Measurements from ENCODE around the gene E2F4. TPM values are rescaled to one million over a fixed set of nuclear protein-coding genes. Genes with fewer than 3 reads are reported as not detected.

E2F4 gene
- total and polyA plus RNA-seq, 9 of the 15 experiments (the other 6 are each of a cell fraction or from before 2014, with no cell fraction given): 9.7 to 139 (median 106) TPM

- TF ChIP-seq ZNF639 (CRISPR knock-in tag; conservative IDR thresholded peaks at IDR 0.05 in 1 of 2, IDR thresholded peaks at IDR 0.05 in 1 of 2): peak in 1 of 2 experiments; percentile 82; a peak in 2 of 4 replicates
- TF ChIP-seq NCOR1 (IDR thresholded peaks at IDR 0.05): peak; percentile 57
- TF ChIP-seq ZBTB2 (IDR thresholded peaks at IDR 0.05): peak; percentile 61; the same call in 1 of the 2 replicates
- TF ChIP-seq MIER1 (IDR thresholded peaks at IDR 0.05; ENCODE audit: low read depth): no peak
- TF ChIP-seq HMGN3 (IDR thresholded peaks at IDR 0.05; ENCODE audit: borderline replicate concordance, extremely low read depth, insufficient read length, low read depth, low read length): peak; percentile 77
- 0 out of 2 replicates have a peak, but pooled peaks have one; percentile 45 for TF ChIP-seq SP1 (CRISPR knock-in tag; IDR thresholded peaks at IDR 0.05)
- peak; percentile 22; the same call in 1 of the 2 replicates for TF ChIP-seq ZBTB7A (IDR thresholded peaks at IDR 0.05; ENCODE audit: borderline replicate concordance, control insufficient read depth, low read depth, low read length)
- no peak for TF ChIP-seq FOXM1 (IDR thresholded peaks at IDR 0.05; ENCODE audit: low read depth)
- no peak for TF ChIP-seq FOXM1 (CRISPR knock-in tag; IDR thresholded peaks at IDR 0.05; ENCODE audit: low read depth)
- no peak for TF ChIP-seq BDP1 (IDR thresholded peaks at IDR 0.05; ENCODE audit: insufficient read depth, insufficient read length)
- peak; percentile 58 for TF ChIP-seq DACH1 (IDR thresholded peaks at IDR 0.05; ENCODE audit: partially characterized antibody)
- TF ChIP-seq CHAMP1 (IDR thresholded peaks at IDR 0.05): no peak
- TF ChIP-seq MCM5 (IDR thresholded peaks at IDR 0.05; ENCODE audit: low read depth): no peak
- TF ChIP-seq ZBTB9 (CRISPR knock-in tag; IDR thresholded peaks at IDR 0.05): no peak
- TF ChIP-seq SREBF1 (IDR thresholded peaks at IDR 0.05; ENCODE audit: borderline replicate concordance, low read depth, low read length): no peak
- no peak for TF ChIP-seq E4F1 (CRISPR knock-in tag; IDR thresholded peaks at IDR 0.05; ENCODE audit: borderline replicate concordance)
- peak; percentile 91 for TF ChIP-seq NFE2 (IDR thresholded peaks at IDR 0.05; ENCODE audit: low read depth)
Measured at GRCh38 chr16:67170168-67170948, 21.6 kb upstream of the E2F4 start, which contains the start of gene NOL3 (continued).
